Activated naive CD8-positive, alpha-beta T cell treated with anti-CD3 and anti-CD28 coated beads for 36 hours (primary cell): ENCODE data around the gene STAB2. TPM values are rescaled to one million over a fixed set of nuclear protein-coding genes. Genes with fewer than 3 reads are reported as not detected.
"Not testable (repeated sequence)": the region's sequence is repeated elsewhere in the genome, so short reads cannot be mapped to it uniquely, and the experiment has no call there.

Experiments
- DNase-seq: peaks from one replicate; pipeline ENCODE4 v3.0.0; 2021
- H3K27ac Mint-ChIP-seq: one replicate; pipeline ENCODE4 v1.8.0; 2022; ENCODE audit warnings: mild to moderate bottlenecking, moderate library complexity, mixed read lengths
- H3K27me3 Mint-ChIP-seq: one replicate; pipeline ENCODE4 v1.8.0; 2022; ENCODE audit warnings: mild to moderate bottlenecking, mixed read lengths
- H3K36me3 Mint-ChIP-seq: one replicate; pipeline ENCODE4 v1.8.0; 2021; ENCODE audit warnings: mild to moderate bottlenecking, mixed read lengths
- H3K4me1 Mint-ChIP-seq: one replicate; pipeline ENCODE4 v1.8.0; 2021; ENCODE audit warnings: mixed read lengths
- H3K4me3 Mint-ChIP-seq: one replicate; pipeline ENCODE4 v1.8.0; 2022; ENCODE audit warnings: mild to moderate bottlenecking, moderate library complexity, mixed read lengths
- H3K9me3 Mint-ChIP-seq: one replicate; pipeline ENCODE4 v1.8.0; 2022; ENCODE audit warnings: mixed read lengths
- total RNA-seq, 2 experiments: library from RNA; stranded (reverse); gene quantifications; one replicate each; pipeline ENCODE4 v1.2.3, GENCODE V29; 2021

The STAB2 gene
- total RNA-seq, 2 experiments from 2014 or later: not detected

- H3K9me3 Mint-ChIP-seq: no peaks in the 10 kb centered on the region
- no peak overlapping the region for H3K4me3 Mint-ChIP-seq
- H3K4me1 Mint-ChIP-seq: peaks cover 3% of the 10 kb centered on the region
- DNase-seq: no peak
- H3K27ac Mint-ChIP-seq: no peak overlapping the region
- no peaks in the 10 kb centered on the region for H3K27me3 Mint-ChIP-seq
- H3K36me3 Mint-ChIP-seq: peaks cover 42% of the 10 kb centered on the region
Measured at GRCh38 chr12:103799857-103800771, 213.0 kb downstream of the STAB2 start.

DNA sequence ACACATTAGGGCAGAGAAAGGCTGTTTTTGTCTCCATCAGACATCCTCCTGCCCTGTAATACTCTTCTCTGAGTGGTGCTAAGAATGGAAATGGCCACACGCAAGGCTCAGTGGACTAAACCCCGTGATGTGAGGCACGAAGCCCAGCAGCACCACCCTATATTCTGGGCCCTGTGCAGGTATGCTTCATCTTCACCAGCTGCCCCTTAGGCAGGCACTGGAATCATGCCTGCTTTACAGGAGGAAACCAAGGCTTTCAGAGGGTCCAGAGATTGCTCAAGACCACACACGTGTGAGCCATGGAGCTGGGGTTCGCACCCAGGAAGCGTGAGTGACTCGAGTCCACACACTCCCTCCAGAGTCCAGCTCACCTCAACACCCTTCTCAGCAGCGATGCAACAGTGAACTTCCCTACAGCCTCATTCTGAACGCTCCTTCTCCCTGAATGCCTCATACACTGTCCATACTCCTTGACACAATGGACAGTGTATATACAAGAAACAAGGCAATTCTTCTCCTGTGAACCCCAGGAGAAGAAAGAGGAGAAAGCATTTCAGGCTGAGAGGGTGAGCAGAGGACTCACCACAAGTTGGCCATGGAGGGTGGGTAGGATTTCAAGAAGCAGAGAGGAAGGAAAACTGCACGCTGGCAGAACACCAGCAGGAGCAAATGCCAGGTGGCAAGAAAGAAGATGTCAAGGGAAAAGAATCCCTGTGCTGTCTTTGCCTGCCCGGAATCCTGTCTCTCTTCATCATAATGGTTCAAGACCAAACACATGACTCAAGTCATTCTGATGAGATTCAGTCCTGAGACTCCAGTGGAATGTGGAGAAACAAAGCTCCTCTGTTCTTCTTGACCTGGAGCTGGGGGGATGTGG lies 214.9 kb downstream of the STAB2 start:
- DNase-seq: no peak
- peaks cover 40% of the 10 kb centered on the region for H3K36me3 Mint-ChIP-seq
- H3K27ac Mint-ChIP-seq: no peak overlapping the region
- no peak overlapping the region for H3K4me3 Mint-ChIP-seq
- H3K4me1 Mint-ChIP-seq: peaks cover 3% of the 10 kb centered on the region
- H3K27me3 Mint-ChIP-seq: no peaks in the 10 kb centered on the region
- H3K9me3 Mint-ChIP-seq: no peaks in the 10 kb centered on the region

GRCh38 chr12:103802586-103802886 lies 215.5 kb downstream of the STAB2 start:
- Mint-ChIP-seq H3K9me3 (no peaks in the 10 kb centered on the region), H3K27me3 (no peaks in the 10 kb centered on the region), H3K27ac (no peak overlapping the region), H3K4me1 (peaks cover 3% of the 10 kb centered on the region), H3K36me3 (peaks cover 40% of the 10 kb centered on the region), H3K4me3 (no peak overlapping the region)
- DNase-seq: no peak

- Mint-ChIP-seq H3K27me3 (no peaks in the 10 kb centered on the region), H3K4me3 (no peak overlapping the region), H3K4me1 (no peaks in the 10 kb centered on the region), H3K27ac (no peak overlapping the region), H3K36me3 (peaks cover 37% of the 10 kb centered on the region), H3K9me3 (no peaks in the 10 kb centered on the region)
- no peak for DNase-seq
Measured at GRCh38 chr12:103803847-103804246, 216.8 kb downstream of the STAB2 start.

GRCh38 chr12:103805655-103806360 lies 218.7 kb downstream of the STAB2 start:
- no peak overlapping the region for H3K27ac Mint-ChIP-seq
- peaks cover 30% of the 10 kb centered on the region for H3K36me3 Mint-ChIP-seq
- no peak overlapping the region for H3K4me3 Mint-ChIP-seq
- no peaks in the 10 kb centered on the region for H3K27me3 Mint-ChIP-seq
- no peak for DNase-seq
- no peaks in the 10 kb centered on the region for H3K9me3 Mint-ChIP-seq
- H3K4me1 Mint-ChIP-seq: no peaks in the 10 kb centered on the region

GRCh38 chr12:103806803-103807202 lies 219.7 kb downstream of the STAB2 start:
- Mint-ChIP-seq H3K36me3 (peaks cover 28% of the 10 kb centered on the region), H3K27ac (no peak overlapping the region), H3K9me3 (no peaks in the 10 kb centered on the region), H3K4me3 (no peak overlapping the region), H3K4me1 (no peaks in the 10 kb centered on the region), H3K27me3 (no peaks in the 10 kb centered on the region)
- no peak for DNase-seq

- Mint-ChIP-seq H3K27ac (no peak overlapping the region), H3K27me3 (no peaks in the 10 kb centered on the region), H3K9me3 (no peaks in the 10 kb centered on the region)
Measured at GRCh38 chr12:103807561-103808238, 220.6 kb downstream of the STAB2 start.

GRCh38 chr12:103808239-103808880 lies 221.3 kb downstream of the STAB2 start:
- H3K27ac Mint-ChIP-seq: no peak overlapping the region
- no peak for DNase-seq
- H3K4me3 Mint-ChIP-seq: no peak overlapping the region
- no peaks in the 10 kb centered on the region for H3K9me3 Mint-ChIP-seq
- H3K36me3 Mint-ChIP-seq: peaks cover 19% of the 10 kb centered on the region
- no peaks in the 10 kb centered on the region for H3K4me1 Mint-ChIP-seq
- H3K27me3 Mint-ChIP-seq: no peaks in the 10 kb centered on the region

More at GRCh38 chr12:103807561-103808238, 220.6 kb downstream of the STAB2 start:
- DNase-seq: no peak
- Mint-ChIP-seq H3K36me3 (peaks cover 22% of the 10 kb centered on the region), H3K4me1 (no peaks in the 10 kb centered on the region), H3K4me3 (no peak overlapping the region)

- Mint-ChIP-seq H3K36me3 (peaks cover 22% of the 10 kb centered on the region), H3K27me3 (no peaks in the 10 kb centered on the region), H3K4me1 (no peaks in the 10 kb centered on the region), H3K4me3 (no peak overlapping the region), H3K9me3 (no peaks in the 10 kb centered on the region), H3K27ac (no peak overlapping the region)
- no peak for DNase-seq
Measured at GRCh38 chr12:103809154-103809553, 222.1 kb downstream of the STAB2 start.

DNA sequence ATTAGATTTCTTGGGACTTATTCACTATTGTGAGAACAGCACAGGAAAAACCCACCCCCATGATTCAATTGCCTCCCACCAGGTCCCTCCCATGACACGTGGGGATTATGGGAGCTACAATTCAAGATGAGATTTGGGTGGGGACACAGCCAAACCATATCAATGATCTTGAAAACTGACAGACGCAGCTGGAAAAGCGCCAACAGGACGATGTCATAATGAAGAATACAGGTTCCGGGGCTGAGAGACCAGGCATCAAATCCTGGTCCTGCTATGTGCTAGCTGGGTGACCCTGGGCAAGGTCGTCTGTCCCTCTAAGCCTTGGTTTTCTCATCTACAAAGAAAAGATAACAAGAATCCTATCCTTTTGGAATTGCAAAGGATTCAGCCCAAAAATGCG lies 222.6 kb downstream of the STAB2 start:
- H3K27me3 Mint-ChIP-seq, H3K4me1 Mint-ChIP-seq, H3K27ac Mint-ChIP-seq, DNase-seq, H3K9me3 Mint-ChIP-seq, H3K4me3 Mint-ChIP-seq: not testable (repeated sequence)
- H3K36me3 Mint-ChIP-seq: peaks cover 22% of the 10 kb centered on the region

- peaks cover 22% of the 10 kb centered on the region for H3K36me3 Mint-ChIP-seq
- H3K4me1 Mint-ChIP-seq: no peaks in the 10 kb centered on the region
- no peak overlapping the region for H3K4me3 Mint-ChIP-seq
- H3K9me3 Mint-ChIP-seq: no peaks in the 10 kb centered on the region
- no peak for DNase-seq
- no peaks in the 10 kb centered on the region for H3K27me3 Mint-ChIP-seq
- no peak overlapping the region for H3K27ac Mint-ChIP-seq
Measured at GRCh38 chr12:103810111-103810510, 223.0 kb downstream of the STAB2 start.

- H3K27me3 Mint-ChIP-seq: no peaks in the 10 kb centered on the region
- H3K36me3 Mint-ChIP-seq: peaks cover 17% of the 10 kb centered on the region
- H3K9me3 Mint-ChIP-seq: no peaks in the 10 kb centered on the region
- H3K27ac Mint-ChIP-seq: no peak overlapping the region
- H3K4me3 Mint-ChIP-seq: no peak overlapping the region
- peaks cover under 1% of the 10 kb centered on the region for H3K4me1 Mint-ChIP-seq
- DNase-seq: no peak
Measured at GRCh38 chr12:103811791-103812190, 224.7 kb downstream of the STAB2 start.

- DNase-seq: no peak
- H3K4me1 Mint-ChIP-seq: peaks cover 3% of the 10 kb centered on the region
- no peaks in the 10 kb centered on the region for H3K27me3 Mint-ChIP-seq
- peaks cover 17% of the 10 kb centered on the region for H3K36me3 Mint-ChIP-seq
- H3K9me3 Mint-ChIP-seq: no peaks in the 10 kb centered on the region
- no peak overlapping the region for H3K4me3 Mint-ChIP-seq
- no peak overlapping the region for H3K27ac Mint-ChIP-seq
Measured at GRCh38 chr12:103812789-103813188, 225.7 kb downstream of the STAB2 start.

GRCh38 chr12:103813426-103813825 lies 226.4 kb downstream of the STAB2 start:
- peaks cover 17% of the 10 kb centered on the region for H3K36me3 Mint-ChIP-seq
- no peak overlapping the region for H3K4me3 Mint-ChIP-seq
- DNase-seq: no peak
- no peaks in the 10 kb centered on the region for H3K9me3 Mint-ChIP-seq
- H3K4me1 Mint-ChIP-seq: peaks cover 3% of the 10 kb centered on the region
- no peak overlapping the region for H3K27ac Mint-ChIP-seq
- no peaks in the 10 kb centered on the region for H3K27me3 Mint-ChIP-seq
